ENCODE results near the gene FADS6.

Gene FADS6

GRCh38 chr17:74836691-74837467 is 56.6 kb downstream of the FADS6 start:
- DNase-seq (ENCODE audit: low read depth), result no peak
- H3K4me3 ChIP-seq (ENCODE audit: low read depth, low read length), result no peak overlapping the region
- TF ChIP-seq CTCF (conservative IDR thresholded peaks at IDR 0.05; ENCODE audit: low read depth, low read length), result no peak

DNA sequence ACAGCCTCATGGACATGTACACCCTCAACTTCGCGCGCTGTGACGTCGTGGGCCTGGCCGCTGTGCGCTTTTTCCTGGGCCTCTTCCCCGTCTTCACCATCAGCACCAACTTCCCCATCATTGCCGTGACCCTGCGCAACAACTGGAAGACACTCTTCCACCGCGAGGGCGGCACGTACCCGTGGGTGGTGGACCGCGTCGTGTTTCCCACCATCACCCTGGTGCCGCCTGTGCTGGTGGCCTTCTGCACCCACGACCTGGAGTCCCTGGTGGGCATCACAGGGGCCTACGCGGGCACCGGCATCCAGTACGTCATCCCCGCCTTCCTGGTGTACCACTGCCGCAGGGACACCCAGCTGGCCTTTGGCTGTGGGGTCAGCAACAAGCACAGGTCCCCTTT is 57.2 kb downstream of the FADS6 start:
- DNase-seq (ENCODE audit: low read depth), result no peak
- H3K4me3 ChIP-seq (ENCODE audit: low read depth, low read length), result no peak overlapping the region
- TF ChIP-seq CTCF (conservative IDR thresholded peaks at IDR 0.05; ENCODE audit: low read depth, low read length), result no peak

DNA sequence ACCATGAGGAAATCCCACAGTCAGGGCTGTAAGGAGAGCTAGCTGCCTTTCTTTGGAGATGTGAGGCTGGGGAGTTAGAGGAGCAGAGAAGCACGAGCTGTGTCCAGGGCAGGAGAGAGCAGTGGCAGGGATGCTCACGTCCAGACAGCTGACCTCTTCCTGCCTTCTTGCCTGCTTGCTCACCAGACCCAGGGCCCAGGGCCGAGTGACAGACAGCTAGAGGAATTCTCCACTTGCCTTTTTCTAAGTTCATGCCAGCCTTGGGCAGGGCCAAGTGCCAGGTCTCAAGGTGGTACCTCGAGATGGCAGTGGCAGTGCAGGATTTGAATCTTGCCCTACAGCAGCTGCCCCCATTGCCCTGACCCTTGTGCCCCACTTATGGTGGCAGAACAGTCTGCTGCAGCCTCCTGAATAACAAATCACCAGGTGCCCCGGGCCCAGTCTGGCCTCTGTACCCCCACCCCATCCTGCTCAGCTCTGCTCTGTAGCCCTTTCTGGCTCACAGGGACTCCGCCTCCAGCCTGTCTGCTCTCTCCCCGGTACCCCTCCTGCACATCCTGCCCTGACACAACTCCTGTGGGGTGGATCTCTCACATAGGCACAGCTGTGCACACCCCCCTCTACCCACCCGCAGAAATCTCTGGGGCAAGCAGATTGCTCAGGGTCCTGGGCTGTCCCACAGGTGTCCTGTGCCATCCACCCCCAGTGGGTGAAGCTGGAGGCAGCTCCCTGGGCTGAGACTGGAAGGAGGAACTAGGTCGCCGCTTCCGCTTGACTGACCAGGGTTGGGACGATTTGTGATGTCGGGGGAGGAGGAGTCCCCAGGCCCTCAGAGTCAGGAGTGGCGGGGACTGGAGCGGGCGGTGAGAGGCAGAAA is 59.7 kb downstream of the FADS6 start:
- TF ChIP-seq CTCF (conservative IDR thresholded peaks at IDR 0.05; ENCODE audit: low read depth, low read length), result no peak
- peak; percentile 15 for DNase-seq (ENCODE audit: low read depth)
- no peak overlapping the region for H3K4me3 ChIP-seq (ENCODE audit: low read depth, low read length)

DNA sequence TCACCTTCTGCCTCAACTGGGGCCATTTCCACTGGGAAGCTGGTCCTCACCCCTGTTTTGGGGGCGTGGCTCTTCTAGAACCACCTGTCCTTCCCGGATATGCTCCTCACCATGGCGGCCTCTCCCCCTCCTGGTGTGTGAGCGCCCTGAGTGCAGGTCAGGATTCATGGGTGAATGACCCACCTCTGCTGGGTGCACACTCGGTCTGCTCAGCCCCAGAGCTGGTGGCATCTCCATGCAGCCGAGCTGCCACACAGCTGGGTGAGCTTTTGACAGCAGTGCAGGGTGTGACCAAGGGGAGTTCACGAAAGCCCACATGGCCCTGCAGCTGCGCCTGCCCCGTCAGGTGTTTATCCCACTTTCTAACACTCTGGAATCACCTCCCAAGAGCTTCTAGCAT is 61.0 kb downstream of the FADS6 start:
- DNase-seq (ENCODE audit: low read depth), result no peak
- H3K4me3 ChIP-seq (ENCODE audit: low read depth, low read length), result no peak overlapping the region
- TF ChIP-seq CTCF (conservative IDR thresholded peaks at IDR 0.05; ENCODE audit: low read depth, low read length), result no peak

DNA sequence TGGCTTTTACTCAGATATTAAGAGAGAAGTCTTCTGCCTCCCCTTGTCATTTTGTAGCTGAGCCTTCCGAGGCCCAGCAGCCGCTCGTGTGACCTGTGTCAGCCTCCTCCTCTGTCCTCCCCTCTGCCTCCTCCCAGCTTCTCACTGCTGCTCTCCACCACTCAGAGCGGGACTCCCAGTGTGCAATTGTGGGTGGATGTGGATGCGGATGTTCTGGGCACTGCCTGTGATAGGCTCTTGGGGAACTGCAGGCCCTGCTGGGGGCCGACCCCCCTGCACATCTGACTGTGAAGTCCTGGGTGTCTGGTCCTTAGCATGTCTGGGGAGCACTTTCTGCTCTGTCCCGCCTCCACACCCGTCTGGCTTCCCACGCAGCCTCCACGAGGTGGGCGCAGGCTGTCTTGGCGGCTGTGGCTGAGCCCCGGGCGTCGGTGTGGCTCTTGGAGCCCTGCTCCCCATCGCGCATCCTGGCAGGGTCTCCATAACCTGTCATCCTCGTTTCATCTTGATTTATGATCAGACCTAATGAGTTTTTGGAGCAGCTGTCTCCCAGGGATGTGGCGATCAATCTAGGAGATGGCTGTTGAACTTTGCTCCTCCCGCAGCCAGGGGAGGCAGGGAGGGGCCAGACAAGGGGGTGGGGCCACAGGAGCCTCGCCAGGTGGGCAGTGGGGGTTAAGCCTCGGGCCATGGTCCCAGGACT is 61.8 kb downstream of the FADS6 start:
- no peak for DNase-seq (ENCODE audit: low read depth)
- H3K4me3 ChIP-seq (ENCODE audit: low read depth, low read length), result no peak overlapping the region
- no peak for TF ChIP-seq CTCF (conservative IDR thresholded peaks at IDR 0.05; ENCODE audit: low read depth, low read length)

DNA sequence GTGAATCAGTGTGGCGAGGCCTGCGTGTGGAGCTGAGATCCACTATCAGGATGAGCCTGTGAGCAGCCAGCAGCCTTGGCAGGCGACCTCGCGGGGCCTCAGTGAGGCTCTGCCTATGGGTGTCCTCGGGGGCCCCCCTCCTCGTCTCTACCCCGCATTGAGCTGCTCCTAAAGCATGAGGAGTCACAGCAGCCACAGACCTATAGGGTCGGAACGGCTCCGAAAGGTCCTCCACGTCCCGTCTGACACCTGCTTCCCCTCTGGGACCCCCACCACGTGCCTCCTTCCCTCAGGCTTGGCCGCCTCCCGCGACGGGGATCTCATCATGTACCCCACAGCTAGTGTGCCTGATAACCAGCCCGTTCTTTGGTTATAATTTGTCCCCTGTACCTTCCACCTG is 62.6 kb downstream of the FADS6 start:
- H3K4me3 ChIP-seq (ENCODE audit: low read depth, low read length), result no peak overlapping the region
- TF ChIP-seq CTCF (conservative IDR thresholded peaks at IDR 0.05; ENCODE audit: low read depth, low read length), result no peak
- no peak for DNase-seq (ENCODE audit: low read depth)
